ENCODE measurements around the gene SERPINB11.
"Not testable (repeated sequence)": the region's sequence is repeated elsewhere in the genome, so short reads cannot be mapped to it uniquely, and the experiment has no call there.

- TF ChIP-seq RAD21 (conservative IDR thresholded peaks at IDR 0.05); EP300 (conservative IDR thresholded peaks at IDR 0.05; ENCODE audit: poor library complexity, severe bottlenecking); EZH2 (IDR thresholded peaks at IDR 0.05; ENCODE audit: borderline replicate concordance, insufficient read depth, low read length, poor library complexity, severe bottlenecking); CTCF (IDR thresholded peaks at IDR 0.05; ENCODE audit: poor library complexity, severe bottlenecking); REST (IDR thresholded peaks at IDR 0.05; ENCODE audit: borderline replicate concordance); SMC3 (conservative IDR thresholded peaks at IDR 0.05; ENCODE audit: poor library complexity); POLR2AphosphoS5 (IDR thresholded peaks at IDR 0.05); TAF1 (IDR thresholded peaks at IDR 0.05; ENCODE audit: low read depth): not testable (repeated sequence)
These were observed 43.8 kb upstream of the SERPINB11 start for GRCh38 chr18:63658920-63659319.
